Keratinocyte (primary cell): ENCODE measurements around the gene ACOT7. TPM values are rescaled to one million over a fixed set of nuclear protein-coding genes. Genes with fewer than 3 reads are reported as not detected.

Experiments used
- DNase-seq: peaks from one replicate; pipeline ENCODE4 v3.0.0-alpha.2; 2011; ENCODE audit warnings: low read depth, missing footprints, low spot score
- FAIRE-seq: peaks from 2 replicates; lab custom pipeline; 2011; peaks lifted over from hg19 to GRCh38; lab: Jason Lieb, UNC
- H2AFZ ChIP-seq: 2 replicates; pipeline ENCODE4 v1.6.0; 2012; ENCODE audit warnings: low read length, control low read depth, inconsistent platforms; ENCODE audit not compliant: control insufficient read depth
- H3K27ac ChIP-seq: 2 replicates; pipeline ENCODE4 v1.5.1; 2011; ENCODE audit warnings: low read length; ENCODE audit not compliant: control insufficient read depth, insufficient read depth
- H3K27me3 ChIP-seq: 3 replicates; pipeline ENCODE4 v1.6.0; 2011; ENCODE audit warnings: low read length; ENCODE audit not compliant: control insufficient read depth, insufficient read depth; ENCODE audit errors: extremely low read depth
- H3K36me3 ChIP-seq, 2 experiments: 2 replicates in 1 of 2; 3 replicates in 1 of 2; pipeline ENCODE4 v1.5.1; 2011; ENCODE audit warnings: low read length in 2 of 2, mild to moderate bottlenecking in 1 of 2; ENCODE audit not compliant: control insufficient read depth in 2 of 2, insufficient read depth in 2 of 2; ENCODE audit errors: extremely low read depth in 1 of 2
- H3K4me1 ChIP-seq: 3 replicates; pipeline ENCODE4 v1.5.1; 2011; ENCODE audit warnings: low read length; ENCODE audit not compliant: control insufficient read depth, insufficient read depth; ENCODE audit errors: extremely low read depth
- H3K4me2 ChIP-seq: 3 replicates; pipeline ENCODE4 v1.6.0; 2011; ENCODE audit warnings: low read depth, low read length; ENCODE audit not compliant: control insufficient read depth, insufficient read depth; ENCODE audit errors: extremely low read depth
- H3K4me3 ChIP-seq, 3 experiments: fragments of 200-600 bp in 1 of 3; sonication (generic) in 1 of 3; 2 replicates in 2 of 3; 3 replicates in 1 of 3; pipeline ENCODE4 v1.5.1; 2011 to 2016; ENCODE audit warnings: low read length in 3 of 3, mild to moderate bottlenecking in 3 of 3, control low read depth in 2 of 3, inconsistent platforms in 1 of 3, low read depth in 1 of 3, mixed read lengths in 1 of 3, mixed run types in 1 of 3, moderate library complexity in 1 of 3; ENCODE audit not compliant: control insufficient read depth in 2 of 3, insufficient read depth in 2 of 3; ENCODE audit errors: extremely low read depth in 1 of 3
- H3K79me2 ChIP-seq: 2 replicates; pipeline ENCODE4 v1.6.0; 2012; ENCODE audit warnings: low read length; ENCODE audit not compliant: control insufficient read depth, insufficient read depth
- H3K9ac ChIP-seq: 3 replicates; pipeline ENCODE4 v1.6.0; 2011; ENCODE audit warnings: low read length; ENCODE audit not compliant: control insufficient read depth, insufficient read depth; ENCODE audit errors: extremely low read depth
- H3K9me1 ChIP-seq: 3 replicates; pipeline ENCODE4 v1.6.0; 2011; ENCODE audit warnings: low read length; ENCODE audit not compliant: control insufficient read depth, insufficient read depth; ENCODE audit errors: extremely low read depth
- H3K9me3 ChIP-seq: 2 replicates; pipeline ENCODE4 v1.5.1; 2012; ENCODE audit warnings: low read depth, low read length; ENCODE audit not compliant: control insufficient read depth
- H4K20me1 ChIP-seq: 3 replicates; pipeline ENCODE4 v1.6.0; 2011; ENCODE audit warnings: low read length; ENCODE audit not compliant: control insufficient read depth, insufficient read depth; ENCODE audit errors: extremely low read depth
- EZH2 ChIP-seq: IDR thresholded peaks from one replicate; pipeline ENCODE4 v1.6.1; 2012; ENCODE audit warnings: inconsistent platforms, mild to moderate bottlenecking, low read length, moderate library complexity
- dilution Hi-C: fragments of 300-500 bp; cut with MboI; formaldehyde crosslinking; loops from one replicate; pipeline ENCODE4 v1.7.0; 2020; ENCODE audit warnings: low sequenced_read_pairs; ENCODE audit not compliant: extremely low pct_ligation_motif_present
- polyA plus RNA-seq, 5 experiments: library from polyadenylated mRNA; depleted of rRNA in 3 of 5; stranded (reverse) in 3 of 5; stranded (forward) in 1 of 5; unstranded in 1 of 5; fragments of >200 nt; gene quantifications; 1 replicate in 1 of 5; 2 replicates in 3 of 5; 3 replicates in 1 of 5; pipeline versions ENCODE4 v1.2.1 to v1.2.3, GENCODE V29; 2011 to 2012; ENCODE audit warnings: missing spikeins in 2 of 5, low read depth in 1 of 5, low replicate concordance in 1 of 5
- TF ChIP-seq, protein P1 (sequence below), 3 experiments: IDR thresholded peaks in 1 of 3; conservative IDR thresholded peaks in 1 of 3; optimal IDR thresholded peaks in 1 of 3; 2 replicates in 2 of 3; 3 replicates in 1 of 3; pipeline versions ENCODE3 to v1.5.1; 2011; ENCODE audit warnings: low read length in 3 of 3, mild to moderate bottlenecking in 3 of 3, moderate library complexity in 2 of 3, control low read depth in 1 of 3, inconsistent platforms in 1 of 3; ENCODE audit not compliant: insufficient read depth in 2 of 3; ENCODE audit errors: extremely low read depth in 1 of 3

ACOT7 gene
- polyA plus RNA-seq, 1 donor (not counting 4 experiments of a cell fraction or from before 2014, with no cell fraction given), result 226 TPM

DNA sequence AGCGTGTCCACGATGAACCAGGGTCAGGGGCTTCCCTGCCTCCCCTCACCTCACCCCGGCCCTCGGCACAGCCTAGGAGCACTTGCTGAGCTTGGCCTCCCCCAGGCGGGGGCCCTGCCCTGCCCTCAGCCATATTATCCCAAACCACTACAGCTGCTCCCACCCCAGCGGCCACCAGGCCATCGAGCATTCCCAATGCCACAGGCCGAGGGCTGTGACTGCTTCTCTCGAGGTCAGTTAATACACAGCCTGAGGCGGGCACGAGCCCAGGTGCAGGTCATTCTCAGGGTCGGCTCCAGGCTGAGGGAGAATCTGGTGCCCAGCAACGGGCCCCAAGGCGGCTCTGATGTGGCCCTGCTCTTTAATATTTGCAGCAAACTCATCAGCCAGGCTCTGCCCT, 124.3 kb downstream of the ACOT7 start:
- no peak overlapping the region for H3K9ac ChIP-seq
- peaks cover 28% of the 10 kb centered on the region for H3K4me1 ChIP-seq
- DNase-seq (no peak), FAIRE-seq (no peak)
- H3K79me2 ChIP-seq, result no peaks in the 10 kb centered on the region
- H3K4me3 ChIP-seq, result no peak overlapping the region
- H4K20me1 ChIP-seq, result no peaks in the 10 kb centered on the region
- no peaks in the 10 kb centered on the region for H3K27me3 ChIP-seq
- no peak overlapping the region for H3K27ac ChIP-seq
- TF ChIP-seq, protein P1, sequence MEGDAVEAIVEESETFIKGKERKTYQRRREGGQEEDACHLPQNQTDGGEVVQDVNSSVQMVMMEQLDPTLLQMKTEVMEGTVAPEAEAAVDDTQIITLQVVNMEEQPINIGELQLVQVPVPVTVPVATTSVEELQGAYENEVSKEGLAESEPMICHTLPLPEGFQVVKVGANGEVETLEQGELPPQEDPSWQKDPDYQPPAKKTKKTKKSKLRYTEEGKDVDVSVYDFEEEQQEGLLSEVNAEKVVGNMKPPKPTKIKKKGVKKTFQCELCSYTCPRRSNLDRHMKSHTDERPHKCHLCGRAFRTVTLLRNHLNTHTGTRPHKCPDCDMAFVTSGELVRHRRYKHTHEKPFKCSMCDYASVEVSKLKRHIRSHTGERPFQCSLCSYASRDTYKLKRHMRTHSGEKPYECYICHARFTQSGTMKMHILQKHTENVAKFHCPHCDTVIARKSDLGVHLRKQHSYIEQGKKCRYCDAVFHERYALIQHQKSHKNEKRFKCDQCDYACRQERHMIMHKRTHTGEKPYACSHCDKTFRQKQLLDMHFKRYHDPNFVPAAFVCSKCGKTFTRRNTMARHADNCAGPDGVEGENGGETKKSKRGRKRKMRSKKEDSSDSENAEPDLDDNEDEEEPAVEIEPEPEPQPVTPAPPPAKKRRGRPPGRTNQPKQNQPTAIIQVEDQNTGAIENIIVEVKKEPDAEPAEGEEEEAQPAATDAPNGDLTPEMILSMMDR (optimal IDR thresholded peaks at IDR 0.05 in 1 of 3, IDR thresholded peaks at IDR 0.05 in 1 of 3, conservative IDR thresholded peaks at IDR 0.05 in 1 of 3; ENCODE audit: extremely low read depth in 1 of 3, insufficient read depth in 2 of 3, low read length in 3 of 3), result no peak
- no peak for TF ChIP-seq EZH2
- no peak overlapping the region for H3K4me2 ChIP-seq
- no peak overlapping the region for H2AFZ ChIP-seq
- H3K9me1 ChIP-seq, result no peaks in the 10 kb centered on the region
- no peaks in the 10 kb centered on the region for H3K9me3 ChIP-seq
- peaks cover 15 to 36% of the 10 kb centered on the region in 2 experiments for H3K36me3 ChIP-seq
- dilution Hi-C loops, result no loop called here

DNA sequence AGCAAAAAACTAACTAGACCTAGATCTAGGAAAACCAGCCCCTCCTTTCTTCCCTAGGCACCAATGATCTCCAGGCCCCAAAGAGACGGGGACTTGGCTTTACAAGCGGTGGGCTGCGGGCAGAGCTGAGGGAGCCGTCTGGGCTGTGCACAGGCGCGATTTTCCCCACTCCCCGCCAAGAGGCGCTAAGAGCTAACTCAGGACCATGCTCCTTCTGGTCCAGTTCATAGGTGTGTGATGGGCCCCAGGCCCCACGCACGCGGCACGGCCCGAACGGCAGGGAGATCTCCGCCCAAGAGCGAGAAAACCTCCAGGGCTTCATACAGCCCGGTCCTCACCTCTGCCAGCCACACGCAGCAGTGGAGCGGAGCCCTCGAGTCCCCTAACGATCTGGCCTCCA, 125.2 kb downstream of the ACOT7 start:
- Histone ChIP-seq H3K9ac (no peak overlapping the region), H3K9me1 (no peaks in the 10 kb centered on the region), H3K27me3 (no peaks in the 10 kb centered on the region), H3K4me2 (no peak overlapping the region), H3K4me1 (peaks cover 28% of the 10 kb centered on the region), H3K9me3 (no peaks in the 10 kb centered on the region), H3K4me3 (no peak overlapping the region), H3K27ac (no peak overlapping the region), H4K20me1 (no peaks in the 10 kb centered on the region), H3K79me2 (no peaks in the 10 kb centered on the region), H3K36me3 (peaks cover 15 to 35% of the 10 kb centered on the region in 2 experiments), H2AFZ (no peak overlapping the region)
- DNase-seq (no peak), FAIRE-seq (no peak)
- dilution Hi-C loops, result no loop called here
- no peak for TF ChIP-seq EZH2
- TF ChIP-seq, protein P1 (optimal IDR thresholded peaks at IDR 0.05 in 1 of 3, IDR thresholded peaks at IDR 0.05 in 1 of 3, conservative IDR thresholded peaks at IDR 0.05 in 1 of 3; ENCODE audit: extremely low read depth in 1 of 3, insufficient read depth in 2 of 3, low read length in 3 of 3), result no peak
